Measurements from ENCODE around the gene SAMD8.
A peak's percentile ranks its signal among the peaks of the same experiment; 100 is the strongest.
"Not testable (repeated sequence)": the region's sequence is repeated elsewhere in the genome, so short reads cannot be mapped to it uniquely, and the experiment has no call there.

The SAMD8 gene

DNA sequence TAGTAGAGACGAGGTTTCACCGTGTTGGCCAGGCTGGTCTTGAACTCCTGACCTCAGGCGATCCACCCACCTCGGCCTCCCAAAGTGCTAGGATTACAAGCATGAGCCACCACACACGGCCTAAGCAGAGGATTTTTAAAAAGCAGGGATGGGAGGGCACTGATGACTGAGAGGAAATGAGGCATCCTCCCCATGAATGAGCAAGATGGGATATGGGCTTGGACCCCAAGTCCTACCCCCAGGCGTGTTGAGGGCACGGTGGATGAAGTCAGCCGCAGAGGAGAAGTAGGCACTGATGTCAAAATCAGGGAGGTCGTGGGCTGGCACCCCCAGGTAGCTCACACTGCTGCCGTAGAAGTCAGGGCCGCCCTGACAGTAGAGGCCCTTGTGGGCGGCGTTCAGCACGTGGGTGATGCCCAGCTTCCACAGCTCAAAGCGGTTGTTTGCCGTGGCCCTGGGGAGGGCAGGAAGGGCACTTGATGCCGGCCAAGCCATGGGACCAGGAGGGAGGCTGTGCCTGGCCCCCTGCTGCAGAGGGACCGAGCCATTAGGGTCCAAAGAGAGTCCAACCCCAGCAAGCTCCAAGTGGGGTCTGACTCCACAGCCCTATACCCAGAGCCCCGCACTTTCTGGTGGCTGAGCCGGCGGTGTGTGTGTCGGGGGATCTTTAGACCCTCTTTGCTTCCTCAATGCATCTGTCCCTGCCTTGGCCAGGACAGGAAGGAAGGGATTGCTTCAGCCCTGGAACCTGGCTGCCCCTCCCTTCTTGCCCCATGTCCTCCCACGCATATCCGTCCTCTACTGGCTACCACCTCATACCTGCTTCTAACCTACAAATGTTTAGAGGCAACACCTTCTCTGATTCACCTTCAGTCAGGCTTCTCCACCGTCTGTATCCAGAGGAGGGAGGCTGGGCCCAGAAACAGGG, 3.4 kb upstream of the SAMD8 start:
- DNase-seq (ENCODE audit: low spot score), result peak; percentile 50

DNA sequence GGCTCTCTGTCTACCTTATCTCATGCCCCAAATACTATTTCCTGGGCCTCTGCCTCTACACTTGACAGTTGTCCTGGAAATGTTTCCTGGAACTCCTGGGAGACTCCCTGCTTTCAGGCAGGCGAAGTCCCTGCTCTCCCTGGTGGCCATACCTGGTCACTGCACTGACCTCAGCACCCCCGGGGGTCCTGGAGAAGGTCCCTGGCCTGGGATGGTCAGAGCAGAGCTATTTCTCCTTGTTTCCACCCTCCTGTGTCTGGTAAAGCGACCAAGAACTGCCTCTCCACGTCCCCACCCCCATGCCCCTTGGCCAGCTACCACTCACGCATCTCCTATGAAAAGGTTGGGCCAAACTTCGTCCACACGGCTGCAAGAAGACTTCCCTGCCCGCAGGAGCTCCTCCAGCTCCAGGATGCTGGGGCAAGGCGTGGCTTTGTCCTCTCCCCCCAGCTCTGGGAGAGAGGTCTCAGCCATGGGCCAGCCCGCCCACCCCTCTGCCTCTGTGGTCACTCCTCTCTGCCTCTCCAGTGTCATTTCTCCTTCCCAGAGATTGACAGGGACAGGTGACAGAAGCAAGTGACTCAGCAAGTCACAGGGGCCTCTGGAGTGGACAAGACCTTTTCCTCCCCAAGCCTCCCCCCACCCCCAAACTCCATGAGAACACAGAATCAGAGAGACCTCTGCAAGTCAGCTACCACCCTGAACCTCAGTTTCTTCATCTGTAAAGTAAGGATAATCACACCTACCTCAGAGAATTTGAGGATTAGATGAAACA, 2.6 kb upstream of the SAMD8 start:
- peak; percentile 44 for DNase-seq (ENCODE audit: low spot score)

DNA sequence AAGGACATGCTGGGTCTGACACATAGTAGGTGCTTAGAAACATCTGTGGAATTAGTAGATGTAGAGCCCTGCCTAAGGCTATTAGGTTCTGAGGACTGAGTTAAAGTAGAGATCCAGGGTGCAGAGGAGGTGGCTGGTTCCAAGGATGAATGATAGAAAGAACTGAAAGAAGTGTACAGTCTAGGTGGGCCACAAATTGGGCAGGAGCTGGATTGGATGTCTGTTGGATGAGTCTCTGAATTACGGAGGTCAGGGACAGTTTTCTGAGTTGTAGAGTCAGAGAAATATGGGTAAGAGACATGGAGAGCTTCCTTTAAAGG, 2.0 kb upstream of the SAMD8 start:
- DNase-seq (ENCODE audit: low spot score), result no peak

DNA sequence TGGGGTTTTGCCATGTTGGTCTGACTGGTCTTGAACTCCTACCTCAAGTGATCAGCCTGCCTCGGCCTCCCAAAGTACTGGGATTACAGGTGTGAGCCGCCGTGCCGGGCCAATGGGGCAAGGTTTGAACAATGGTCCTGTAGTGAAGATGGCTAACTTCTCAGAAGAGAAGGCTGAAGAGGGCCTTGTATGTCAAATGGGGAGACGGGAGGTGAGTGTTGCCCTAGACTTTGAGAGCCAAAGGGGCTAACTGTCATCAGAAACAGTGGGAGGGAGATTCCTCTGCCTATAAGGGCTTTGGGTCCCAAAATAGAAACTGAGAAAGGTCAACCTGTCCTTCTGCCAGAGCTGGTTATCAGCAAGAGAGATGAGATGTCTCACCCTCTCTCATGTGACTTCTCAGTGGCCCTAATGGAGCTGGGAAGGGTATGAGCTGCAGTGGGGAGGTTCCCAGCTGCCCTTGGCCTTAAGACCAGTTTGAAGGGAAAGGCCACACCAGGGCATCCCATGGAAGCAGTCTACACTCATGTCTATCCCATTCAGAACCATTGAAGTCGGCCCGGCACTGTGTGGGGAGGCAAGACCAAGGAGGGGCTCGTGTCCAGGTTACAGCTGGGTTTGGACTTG, 1.3 kb upstream of the SAMD8 start:
- no peak for DNase-seq (ENCODE audit: low spot score)

DNA sequence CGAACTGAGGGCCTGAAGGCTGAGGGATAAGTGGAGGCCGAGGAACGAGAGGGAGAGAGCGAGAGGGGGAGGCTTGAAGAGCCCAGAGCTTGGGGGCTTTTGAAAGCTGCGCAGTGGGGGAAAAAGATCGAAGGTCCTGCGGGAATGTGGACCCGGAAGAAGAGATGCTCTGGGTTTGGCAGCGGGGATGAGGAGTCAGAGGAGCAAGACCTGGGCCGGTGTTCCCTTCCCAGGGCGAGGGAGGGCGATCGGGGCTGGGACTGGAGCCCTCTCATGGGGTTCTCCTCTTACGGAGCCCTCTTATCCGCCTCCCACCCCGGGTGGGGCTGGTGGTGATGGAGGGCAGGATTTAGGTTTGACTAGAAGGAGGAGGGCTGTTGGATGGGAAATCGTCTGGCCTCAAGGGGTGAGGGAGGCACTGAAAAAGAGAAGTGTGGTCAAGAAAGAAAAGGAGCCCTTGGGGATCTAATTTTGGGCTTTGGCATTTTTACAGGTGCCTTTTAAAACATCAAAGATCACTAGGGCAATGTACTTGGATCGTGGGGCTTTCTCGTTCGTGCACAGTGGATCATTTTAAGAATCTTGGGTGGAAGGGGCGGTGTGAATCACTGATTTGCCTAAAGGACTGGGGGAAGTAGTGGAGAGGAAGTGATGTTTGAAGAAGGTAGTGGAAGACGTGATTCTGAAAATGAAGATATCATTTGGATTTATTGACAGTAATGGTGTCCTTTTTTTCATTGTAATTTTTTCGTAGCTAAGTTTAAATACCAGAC, 637 bp downstream of the SAMD8 start:
- peak; percentile 62 for DNase-seq (ENCODE audit: low spot score)

DNA sequence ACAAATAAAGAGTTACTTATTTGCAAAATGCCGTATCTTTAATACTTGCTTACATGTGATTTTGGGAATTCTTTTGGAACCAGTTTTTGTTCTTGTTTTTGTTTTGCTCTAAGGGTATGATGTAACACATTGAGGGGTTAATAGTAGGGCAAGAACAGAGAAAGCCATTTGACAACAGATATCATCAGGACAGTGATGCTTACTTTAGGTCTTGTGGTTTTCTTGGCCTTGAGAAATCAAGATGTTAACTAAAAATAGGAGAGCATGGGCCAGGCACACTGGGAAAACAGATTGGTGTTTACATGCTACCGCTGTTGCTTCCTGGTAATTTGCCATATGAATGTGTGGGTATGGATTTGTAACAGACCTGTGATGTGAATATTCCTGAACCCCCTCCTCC, 3.7 kb downstream of the SAMD8 start:
- DNase-seq (ENCODE audit: low spot score), result no peak

DNA sequence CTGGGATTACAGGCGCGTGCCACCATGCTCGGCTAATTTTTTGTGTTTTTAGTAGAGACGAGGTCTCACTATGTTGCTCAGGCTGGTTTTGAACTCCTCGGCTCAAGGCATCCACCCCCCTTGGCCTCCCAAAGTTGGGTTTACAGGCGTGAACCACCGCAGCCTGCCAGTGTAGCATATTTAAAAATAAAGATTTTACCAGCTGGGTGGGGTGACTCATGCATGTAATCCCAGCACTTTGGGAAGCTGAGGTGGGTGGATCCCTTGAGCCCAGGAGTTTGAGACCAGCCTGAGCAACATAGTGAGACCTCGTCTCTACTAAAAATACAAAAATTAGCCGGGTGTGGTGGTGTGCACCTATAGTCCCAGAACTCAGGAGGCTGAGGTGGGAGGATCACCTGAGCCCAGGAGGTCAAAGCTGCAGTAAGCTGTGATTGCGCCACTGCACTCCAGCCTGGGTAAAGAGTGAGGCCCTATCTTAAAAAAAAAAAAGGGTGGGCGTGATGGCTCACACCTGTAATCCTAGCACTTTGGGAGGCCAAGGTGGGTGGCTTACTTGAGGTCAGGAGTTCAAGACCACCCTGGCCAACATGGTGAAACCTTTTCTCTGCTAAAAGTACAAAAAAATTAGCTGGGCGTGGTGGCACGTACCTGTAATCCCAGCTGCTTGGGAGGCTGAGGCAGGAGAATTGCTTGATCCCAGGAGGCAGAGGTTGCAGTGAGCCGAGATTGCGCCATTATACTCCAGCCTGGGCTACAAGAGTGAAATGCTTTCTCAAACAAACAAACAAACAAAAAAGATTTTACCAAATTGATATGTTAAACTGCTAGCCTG, 5.7 kb downstream of the SAMD8 start:
- DNase-seq (ENCODE audit: low spot score), result not testable (repeated sequence)

DNA sequence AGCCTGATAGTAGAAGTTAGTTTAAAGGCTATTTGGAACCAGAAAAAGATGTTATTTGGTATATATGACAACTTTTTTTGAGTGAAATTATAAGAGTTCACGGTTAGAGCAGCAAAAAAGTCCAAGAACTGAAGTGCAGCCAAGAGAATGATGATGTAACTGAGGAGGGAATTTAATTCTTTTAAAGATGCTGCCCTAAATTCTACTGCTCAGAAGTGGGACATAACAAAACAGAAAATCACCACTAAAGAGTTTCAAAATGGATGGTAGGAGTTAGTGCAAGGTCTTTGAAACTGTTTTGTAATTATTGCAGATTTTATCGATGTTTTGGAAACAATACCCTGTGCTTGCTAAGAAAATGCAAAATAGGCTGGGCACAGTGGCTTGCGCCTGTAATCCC, 6.5 kb downstream of the SAMD8 start:
- DNase-seq (ENCODE audit: low spot score), result no peak

DNA sequence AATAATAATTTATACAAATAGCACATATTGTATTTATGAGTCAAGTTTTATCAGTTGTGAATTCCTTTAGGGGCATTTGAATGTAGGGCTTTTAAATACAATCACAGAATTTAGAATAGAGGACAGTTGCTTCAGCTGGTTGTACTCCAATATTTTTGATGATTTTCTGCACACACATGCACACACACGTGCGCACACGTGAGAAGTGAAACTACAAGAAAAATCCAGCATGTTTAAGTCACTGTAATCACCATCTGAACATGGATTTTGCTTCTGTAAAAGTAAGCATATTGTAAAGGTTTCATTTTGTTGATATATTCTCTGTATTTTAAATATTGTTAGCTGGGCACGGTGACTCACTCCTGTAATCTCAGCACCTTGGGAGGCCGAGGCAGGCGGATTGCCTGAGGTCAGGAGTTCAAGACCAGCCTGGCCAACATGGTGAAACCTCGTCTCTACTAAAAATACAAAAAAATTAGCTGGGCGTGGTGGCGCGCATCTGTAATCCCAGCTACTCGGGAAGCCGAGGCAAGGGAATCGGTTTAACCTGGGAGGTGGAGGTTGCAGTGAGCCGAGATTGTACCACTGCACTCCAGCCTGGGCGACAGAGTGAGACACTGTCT, 8.1 kb downstream of the SAMD8 start:
- not testable (repeated sequence) for DNase-seq (ENCODE audit: low spot score)

DNA sequence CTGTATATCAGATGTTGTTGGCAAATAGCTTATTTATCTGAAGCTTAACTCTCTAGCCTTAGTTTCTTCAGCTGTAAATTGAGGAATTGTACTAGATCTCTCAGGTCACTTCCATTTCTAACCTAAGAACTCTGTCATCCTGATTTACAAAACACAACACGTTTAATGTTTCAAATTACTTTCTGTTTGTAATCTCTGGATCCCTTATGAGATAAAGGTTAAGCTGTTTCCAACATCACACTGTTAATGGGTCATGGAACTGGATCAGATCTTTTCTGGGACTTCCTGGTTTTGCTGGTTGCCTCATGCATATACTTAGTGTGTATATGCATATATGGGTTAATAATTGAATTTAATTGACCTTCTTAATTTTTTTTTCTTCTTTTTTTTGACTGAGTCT, 9.9 kb downstream of the SAMD8 start:
- DNase-seq (ENCODE audit: low spot score), result no peak

DNA sequence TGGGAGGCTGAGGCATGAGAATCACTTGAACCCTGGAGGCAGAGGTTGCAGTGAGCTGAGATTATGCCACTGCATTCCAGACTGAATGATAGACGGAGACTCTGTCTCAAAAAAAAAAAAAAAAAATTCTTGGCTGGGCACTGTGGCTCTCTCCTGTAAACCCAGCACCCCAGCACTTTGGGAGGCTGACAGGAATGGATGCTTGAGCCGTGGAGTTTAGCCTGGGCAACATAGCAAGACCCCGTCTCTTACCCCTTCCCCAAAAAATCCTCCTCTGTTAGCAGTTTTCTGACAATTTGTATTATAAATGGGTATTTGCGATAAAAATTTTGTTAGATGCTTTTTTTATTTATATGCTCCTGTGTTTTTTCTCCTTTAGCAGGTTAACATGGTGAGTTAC, 11.0 kb downstream of the SAMD8 start:
- no peak for DNase-seq (ENCODE audit: low spot score)

DNA sequence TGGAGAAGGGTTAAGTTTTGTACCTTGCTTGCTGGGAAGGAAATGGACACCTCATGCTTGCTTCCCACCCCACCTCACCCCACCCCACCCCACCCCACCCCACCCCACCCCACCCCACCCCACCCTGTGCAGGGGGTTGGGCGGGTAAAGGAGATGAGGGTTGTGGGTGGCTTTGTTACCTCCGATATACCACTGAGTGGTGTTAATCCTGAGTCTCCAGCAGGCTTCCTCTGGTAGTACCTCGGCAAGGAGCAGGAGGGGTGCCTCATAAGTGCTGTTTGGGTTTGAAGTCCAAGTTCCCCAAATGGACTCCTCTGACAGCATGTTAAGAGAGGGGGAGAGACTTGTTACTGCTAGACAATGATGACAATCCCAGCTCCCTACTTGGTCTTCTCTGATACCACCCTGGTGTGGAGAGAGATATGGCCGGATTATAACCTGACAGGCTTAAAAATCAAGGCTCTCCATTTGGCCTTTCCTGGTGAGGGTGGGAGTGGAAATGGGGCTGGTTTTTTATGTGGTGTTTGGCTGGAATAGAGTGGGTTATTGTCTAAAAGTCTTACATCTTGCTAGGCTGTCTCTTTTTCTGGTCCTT, 11.7 kb downstream of the SAMD8 start:
- DNase-seq (ENCODE audit: low spot score), result no peak

DNA sequence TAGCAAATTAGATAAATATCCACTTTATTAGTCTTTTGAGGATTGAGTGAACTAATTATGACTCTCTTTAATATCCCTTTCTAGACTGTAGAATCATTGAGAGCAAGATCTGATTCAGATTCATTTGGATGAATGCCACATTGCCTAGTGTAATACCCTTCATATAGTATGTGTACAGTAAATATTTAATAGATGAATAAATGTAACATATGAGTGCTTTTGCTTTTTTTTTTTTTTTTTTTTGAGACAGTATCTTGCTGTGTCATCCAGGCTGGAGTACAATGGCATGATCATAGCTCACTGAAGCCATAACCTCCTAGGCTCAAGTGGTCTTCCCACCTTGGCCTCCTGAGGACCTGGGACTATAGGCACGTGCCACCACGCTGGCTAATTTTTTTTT, 14.8 kb downstream of the SAMD8 start:
- no peak for DNase-seq (ENCODE audit: low spot score)

DNA sequence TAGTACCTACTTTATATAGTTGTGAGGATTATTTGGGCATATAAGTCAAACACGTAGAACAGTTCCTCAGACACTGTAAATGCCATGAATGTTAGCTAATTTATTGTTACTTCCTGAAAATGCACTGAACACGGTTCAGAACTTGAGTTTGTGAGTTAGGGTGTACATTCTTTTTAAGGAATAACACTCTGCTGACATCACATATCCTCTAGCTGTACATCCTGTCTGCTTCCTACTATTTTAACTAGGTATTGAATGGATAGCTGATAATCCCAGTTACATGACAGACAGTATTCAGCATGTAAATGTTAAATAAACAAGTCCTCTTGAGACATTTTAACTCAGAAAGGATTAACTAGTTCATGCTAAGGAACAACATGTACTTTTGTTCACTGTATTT, 16.0 kb downstream of the SAMD8 start:
- DNase-seq (ENCODE audit: low spot score), result no peak

DNA sequence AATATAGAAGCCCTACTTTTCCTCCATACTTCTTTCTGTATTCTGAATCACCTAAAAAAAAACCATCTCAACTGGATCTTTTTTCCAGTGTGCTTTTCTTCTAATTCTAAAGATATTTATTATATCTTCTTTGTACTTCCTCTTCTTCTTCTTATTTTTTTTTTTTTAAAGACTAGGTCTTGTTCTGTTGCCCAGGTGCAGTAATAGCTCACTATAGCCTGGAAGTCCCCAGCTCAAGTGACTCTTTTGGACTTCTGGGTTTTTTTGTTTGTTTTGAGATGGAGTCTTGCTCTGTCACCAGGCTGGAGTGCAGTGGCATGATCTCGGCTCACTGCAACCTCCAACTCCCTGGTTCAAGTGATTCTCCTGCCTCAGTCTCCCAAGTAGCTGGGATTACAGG, 17.5 kb downstream of the SAMD8 start:
- DNase-seq (ENCODE audit: low spot score), result not testable (repeated sequence)

DNA sequence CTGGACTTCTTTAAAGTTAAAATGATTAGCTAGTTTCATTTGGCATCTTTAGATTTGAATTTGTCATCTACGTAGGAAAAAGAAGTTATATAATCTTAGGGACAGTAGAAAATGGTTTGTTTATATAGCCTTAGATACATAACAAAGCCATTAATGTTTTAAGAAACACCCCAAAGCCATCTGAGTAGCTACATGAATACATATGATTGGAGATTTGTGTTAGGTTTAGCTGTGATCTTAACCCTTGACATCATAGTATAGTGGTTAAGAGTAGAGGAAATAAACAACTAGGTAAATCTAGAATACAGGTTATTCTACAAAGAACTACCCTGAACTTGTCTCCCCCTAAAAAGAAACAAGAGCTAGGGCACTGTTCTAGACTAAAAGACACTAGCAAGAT, 18.1 kb downstream of the SAMD8 start:
- no peak for DNase-seq (ENCODE audit: low spot score)

DNA sequence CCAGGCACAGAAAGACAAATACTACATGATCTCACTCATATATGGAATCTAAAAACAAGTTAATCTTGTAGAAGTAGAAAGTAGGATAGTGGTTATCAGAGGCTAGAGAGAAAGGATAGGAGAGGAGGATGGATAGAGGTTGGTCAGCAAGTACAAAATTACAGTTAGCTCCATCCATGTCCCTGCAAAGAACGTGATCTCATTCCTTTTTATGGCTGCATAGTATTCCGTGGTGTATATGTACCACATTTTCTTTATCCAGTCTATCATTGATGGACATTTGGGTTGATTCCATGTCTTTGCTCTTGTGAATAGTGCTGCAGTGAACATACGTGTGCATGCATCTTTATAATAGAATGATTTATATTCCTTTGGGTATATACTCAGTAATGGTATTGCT, 22.2 kb downstream of the SAMD8 start:
- DNase-seq (ENCODE audit: low spot score), result not testable (repeated sequence)

DNA sequence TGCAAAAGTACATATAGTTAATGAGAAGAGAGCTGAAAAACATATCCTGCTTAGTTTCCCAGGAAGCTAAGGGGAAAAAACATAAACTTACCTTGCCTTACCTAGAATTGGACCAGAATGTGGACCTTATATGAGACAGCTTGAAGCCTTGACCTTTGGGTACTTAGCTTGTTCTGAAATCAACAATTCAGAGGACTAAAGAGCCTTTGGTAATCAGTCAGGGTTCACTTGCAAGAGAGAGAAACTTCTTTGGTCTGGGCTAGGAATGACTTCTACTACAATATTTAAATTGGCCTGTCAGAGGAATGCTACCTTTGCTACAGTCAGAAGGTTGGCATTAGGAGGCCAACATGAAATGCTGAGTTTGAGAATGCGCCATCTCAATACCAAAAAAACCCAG, 24.9 kb downstream of the SAMD8 start:
- no peak for DNase-seq (ENCODE audit: low spot score)

DNA sequence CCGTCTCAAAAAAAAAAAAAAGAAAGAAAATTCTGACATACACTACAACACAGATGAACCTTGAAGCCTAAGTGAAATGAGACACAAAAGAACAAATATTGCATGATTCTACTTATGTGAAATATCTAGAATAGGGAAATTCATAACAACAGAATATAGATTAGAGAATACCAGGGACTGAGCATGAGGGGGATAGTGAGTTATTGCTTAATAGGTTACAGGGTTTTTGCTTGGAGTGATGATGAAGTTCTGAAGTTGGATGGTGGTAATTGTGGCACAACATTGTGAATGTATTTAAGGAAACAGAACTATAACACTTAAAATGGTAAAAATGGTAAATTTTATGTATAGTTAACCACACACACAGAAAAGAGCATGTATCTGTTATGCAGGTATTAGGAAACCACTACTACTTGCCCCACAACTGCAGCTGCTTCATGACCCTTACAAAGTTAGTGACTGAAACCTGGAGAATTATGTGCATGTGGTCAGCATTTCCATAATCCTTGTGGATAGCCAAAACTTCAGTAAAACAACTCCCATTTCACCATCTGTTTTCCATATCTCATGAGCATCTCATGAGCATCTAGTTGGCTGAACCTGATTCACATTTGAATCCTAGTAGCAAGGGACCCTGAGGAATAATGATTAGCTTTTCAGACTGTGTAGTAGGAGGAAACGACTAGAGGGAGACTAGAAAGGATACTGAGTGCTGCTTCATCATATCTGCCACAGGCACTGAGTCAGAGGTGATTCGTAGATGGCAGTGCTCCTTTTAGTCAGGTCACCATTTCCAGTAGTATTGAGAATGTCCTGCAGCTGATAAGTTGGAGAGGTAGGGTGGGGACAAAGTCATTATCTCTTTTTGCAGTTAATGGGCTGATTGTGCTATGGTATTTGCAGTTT, 26.3 kb downstream of the SAMD8 start:
- DNase-seq (ENCODE audit: low spot score), result peak; percentile 14
